ENCODE measurements around the gene ITGB1BP1.

The ITGB1BP1 gene

DNA sequence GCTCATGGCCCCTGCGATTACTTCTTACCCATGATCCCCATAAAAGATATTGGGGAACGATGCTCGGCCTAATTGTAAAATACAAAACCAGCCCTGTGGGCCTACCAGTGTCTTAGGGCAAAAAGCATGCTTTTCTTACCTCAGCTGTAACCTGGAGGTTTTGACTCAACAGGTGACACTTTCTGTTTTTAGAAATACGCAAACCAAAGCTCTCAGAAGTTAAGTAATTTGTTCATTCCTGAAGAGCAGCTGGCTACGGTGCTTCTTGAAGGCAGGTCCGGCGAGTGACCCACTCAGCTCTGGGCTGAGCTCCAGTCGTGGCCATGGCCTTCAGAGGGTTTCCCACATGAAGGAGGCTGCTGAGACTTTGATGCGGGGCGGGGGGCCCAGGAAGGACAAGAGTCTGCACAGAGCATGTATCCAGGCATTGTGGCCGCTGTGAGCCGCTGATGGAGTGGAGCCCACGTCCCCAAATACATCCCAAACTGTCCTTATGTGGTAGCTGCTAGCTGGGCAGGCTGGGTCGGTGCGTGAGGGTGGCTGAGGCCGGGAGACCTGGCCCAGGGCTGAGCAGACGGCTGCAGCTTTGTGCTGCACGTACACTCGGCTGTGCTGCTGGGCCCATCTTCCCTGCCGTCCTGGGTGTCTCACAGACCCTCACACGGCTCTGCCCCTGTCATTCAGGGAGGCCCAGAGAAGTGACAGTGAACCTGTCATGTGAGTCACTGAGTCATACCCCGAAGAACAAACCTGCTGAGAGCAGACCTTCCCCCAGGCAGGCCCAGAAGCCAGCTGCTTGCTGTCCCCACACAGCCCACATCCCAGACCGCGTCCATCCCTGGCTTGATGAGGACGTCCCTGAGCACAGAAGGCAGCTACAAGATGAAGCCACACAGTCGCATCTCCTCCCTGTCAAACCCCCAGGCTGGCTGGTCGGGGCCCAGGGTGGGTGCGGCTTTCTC is 34.1 kb downstream of the ITGB1BP1 start:
- Histone ChIP-seq H3K9ac (ENCODE audit: low read length) (no peak overlapping the region), H3K4me1 (ENCODE audit: low read length) (no peaks in the 10 kb centered on the region)

DNA sequence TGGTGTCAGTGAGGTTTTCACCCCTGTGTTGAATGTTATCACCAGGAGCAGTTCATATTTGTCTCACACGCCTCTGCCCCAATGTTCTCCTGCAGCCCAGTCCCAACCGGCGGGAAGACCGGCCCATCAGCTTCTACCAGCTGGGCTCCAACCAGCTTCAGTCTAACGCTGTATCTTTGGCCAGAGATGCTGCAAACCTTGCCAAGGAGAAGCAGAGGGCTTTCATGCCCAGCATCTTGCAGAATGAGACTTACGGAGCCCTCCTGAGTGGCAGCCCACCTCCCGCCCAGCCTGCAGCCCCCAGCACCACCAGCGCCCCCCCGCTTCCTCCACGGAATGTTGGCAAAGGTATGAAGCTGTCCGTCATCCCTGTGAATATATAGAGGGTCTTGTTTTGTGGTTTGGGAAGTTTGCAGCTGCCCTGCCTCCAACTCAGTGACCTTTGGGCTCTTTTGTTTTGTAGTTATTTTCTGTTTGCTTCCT is 35.1 kb downstream of the ITGB1BP1 start:
- no peaks in the 10 kb centered on the region for H3K4me1 ChIP-seq (ENCODE audit: low read length)
- no peaks in the 10 kb centered on the region for H3K79me2 ChIP-seq (ENCODE audit: low read length)
- H3K36me3 ChIP-seq (replicated peaks; ENCODE audit: insufficient read depth, low read length), result no peaks in the 10 kb centered on the region; the same call in 1 of the 2 replicates
- H3K4me3 ChIP-seq (ENCODE audit: low read length), result no peak overlapping the region
- H2AFZ ChIP-seq (ENCODE audit: low read length), result no peak overlapping the region
- H3K9me2 ChIP-seq (replicated peaks; ENCODE audit: insufficient read depth, low read length), result no peaks in the 10 kb centered on the region
- TF ChIP-seq, protein P1, sequence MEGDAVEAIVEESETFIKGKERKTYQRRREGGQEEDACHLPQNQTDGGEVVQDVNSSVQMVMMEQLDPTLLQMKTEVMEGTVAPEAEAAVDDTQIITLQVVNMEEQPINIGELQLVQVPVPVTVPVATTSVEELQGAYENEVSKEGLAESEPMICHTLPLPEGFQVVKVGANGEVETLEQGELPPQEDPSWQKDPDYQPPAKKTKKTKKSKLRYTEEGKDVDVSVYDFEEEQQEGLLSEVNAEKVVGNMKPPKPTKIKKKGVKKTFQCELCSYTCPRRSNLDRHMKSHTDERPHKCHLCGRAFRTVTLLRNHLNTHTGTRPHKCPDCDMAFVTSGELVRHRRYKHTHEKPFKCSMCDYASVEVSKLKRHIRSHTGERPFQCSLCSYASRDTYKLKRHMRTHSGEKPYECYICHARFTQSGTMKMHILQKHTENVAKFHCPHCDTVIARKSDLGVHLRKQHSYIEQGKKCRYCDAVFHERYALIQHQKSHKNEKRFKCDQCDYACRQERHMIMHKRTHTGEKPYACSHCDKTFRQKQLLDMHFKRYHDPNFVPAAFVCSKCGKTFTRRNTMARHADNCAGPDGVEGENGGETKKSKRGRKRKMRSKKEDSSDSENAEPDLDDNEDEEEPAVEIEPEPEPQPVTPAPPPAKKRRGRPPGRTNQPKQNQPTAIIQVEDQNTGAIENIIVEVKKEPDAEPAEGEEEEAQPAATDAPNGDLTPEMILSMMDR (IDR thresholded peaks at IDR 0.05; ENCODE audit: low read length), result no peak
- TF ChIP-seq EZH2 (optimal IDR thresholded peaks at IDR 0.05; ENCODE audit: low read depth, low read length) (no peak), EZH2phosphoT487 (IDR thresholded peaks at IDR 0.05; ENCODE audit: low read length) (no peak)
- H3K27ac ChIP-seq (ENCODE audit: low read length), result no peak overlapping the region
- no peaks in the 10 kb centered on the region for H3K27me3 ChIP-seq (replicated peaks; ENCODE audit: insufficient read depth, low read length)
- no peaks in the 10 kb centered on the region for H3F3A ChIP-seq (ENCODE audit: insufficient read depth, low read length)
- H3K9ac ChIP-seq (ENCODE audit: low read length), result no peak overlapping the region
- H3K9me3 ChIP-seq (replicated peaks; ENCODE audit: insufficient read depth, low read length), result no peaks in the 10 kb centered on the region
- no peaks in the 10 kb centered on the region for H4K20me1 ChIP-seq (ENCODE audit: insufficient read depth, low read length)
- DNase-seq, result no peak
- no peak overlapping the region for H3K4me2 ChIP-seq (ENCODE audit: low read depth, low read length)

More for the DNA sequence above, 34.1 kb downstream of the ITGB1BP1 start:
- H3K9me3 ChIP-seq (replicated peaks; ENCODE audit: insufficient read depth, low read length), result no peaks in the 10 kb centered on the region
- H3K27ac ChIP-seq (ENCODE audit: low read length), result no peak overlapping the region
- no peaks in the 10 kb centered on the region for H3K27me3 ChIP-seq (replicated peaks; ENCODE audit: insufficient read depth, low read length)
- no peaks in the 10 kb centered on the region for H3K79me2 ChIP-seq (ENCODE audit: low read length)
- H4K20me1 ChIP-seq (ENCODE audit: insufficient read depth, low read length), result no peaks in the 10 kb centered on the region
- H3K4me2 ChIP-seq (ENCODE audit: low read depth, low read length), result no peak overlapping the region
- no peaks in the 10 kb centered on the region for H3F3A ChIP-seq (ENCODE audit: insufficient read depth, low read length)
- H3K9me2 ChIP-seq (replicated peaks; ENCODE audit: insufficient read depth, low read length), result no peaks in the 10 kb centered on the region
- no peak overlapping the region for H2AFZ ChIP-seq (ENCODE audit: low read length)
- H3K36me3 ChIP-seq (replicated peaks; ENCODE audit: insufficient read depth, low read length), result no peaks in the 10 kb centered on the region; the same call in 1 of the 2 replicates
- H3K4me3 ChIP-seq (ENCODE audit: low read length), result no peak overlapping the region
- no peak for TF ChIP-seq EZH2 (optimal IDR thresholded peaks at IDR 0.05; ENCODE audit: low read depth, low read length)
- TF ChIP-seq, protein P1 (IDR thresholded peaks at IDR 0.05; ENCODE audit: low read length), result no peak
- no peak for TF ChIP-seq EZH2phosphoT487 (IDR thresholded peaks at IDR 0.05; ENCODE audit: low read length)
- no peak for DNase-seq

DNA sequence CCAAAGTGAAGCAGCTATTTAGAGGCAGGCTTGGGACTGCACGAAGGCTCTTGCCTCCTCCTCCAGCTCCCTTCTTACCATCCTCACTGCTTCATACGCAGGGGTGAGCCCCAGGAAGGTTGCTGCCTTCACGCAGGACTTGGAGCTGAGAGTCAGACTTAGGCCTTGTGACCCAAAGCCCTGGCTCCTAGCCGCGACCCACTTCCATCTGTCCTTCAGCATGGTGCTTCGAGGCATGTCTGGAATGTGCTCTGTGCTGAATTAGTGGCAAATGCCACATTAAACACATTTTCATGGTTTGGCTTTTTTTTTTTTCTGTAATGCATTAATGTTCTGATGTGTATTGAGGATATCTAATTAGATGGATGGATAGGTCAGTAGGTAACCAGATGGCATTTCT is 37.5 kb downstream of the ITGB1BP1 start:
- Histone ChIP-seq H3K9ac (ENCODE audit: low read length) (no peak overlapping the region), H3K36me3 (replicated peaks; ENCODE audit: insufficient read depth, low read length) (no peaks in the 10 kb centered on the region; the same call in 1 of the 2 replicates), H3K27me3 (replicated peaks; ENCODE audit: insufficient read depth, low read length) (no peaks in the 10 kb centered on the region), H3F3A (ENCODE audit: insufficient read depth, low read length) (no peaks in the 10 kb centered on the region), H3K4me1 (ENCODE audit: low read length) (no peaks in the 10 kb centered on the region), H3K27ac (ENCODE audit: low read length) (no peak overlapping the region), H3K4me2 (ENCODE audit: low read depth, low read length) (no peak overlapping the region), H4K20me1 (ENCODE audit: insufficient read depth, low read length) (no peaks in the 10 kb centered on the region), H2AFZ (ENCODE audit: low read length) (no peak overlapping the region), H3K9me3 (replicated peaks; ENCODE audit: insufficient read depth, low read length) (no peaks in the 10 kb centered on the region), H3K79me2 (ENCODE audit: low read length) (no peaks in the 10 kb centered on the region), H3K4me3 (ENCODE audit: low read length) (no peak overlapping the region), H3K9me2 (replicated peaks; ENCODE audit: insufficient read depth, low read length) (no peaks in the 10 kb centered on the region)
- TF ChIP-seq, protein P1 (IDR thresholded peaks at IDR 0.05; ENCODE audit: low read length), result no peak
- TF ChIP-seq EZH2 (optimal IDR thresholded peaks at IDR 0.05; ENCODE audit: low read depth, low read length), result no peak
- no peak for TF ChIP-seq EZH2phosphoT487 (IDR thresholded peaks at IDR 0.05; ENCODE audit: low read length)
- no peak for DNase-seq

All from MM.1S (cell line).